GM23338 (cell line): Measurements from ENCODE around the gene BLACAT1. TPM values are rescaled to one million over a fixed set of nuclear protein-coding genes. Genes with fewer than 3 reads are reported as not detected.

Experiments used
- ATAC-seq: fragments of 200-7000 bp; cut with Tn5 transposase; 3 replicates; pipeline ENCODE4 v1.9.1; 2020
- DNase-seq: peaks from one replicate; pipeline ENCODE4 v3.0.0-alpha.2; 2015; ENCODE audit warnings: low spot score
- H2AFZ ChIP-seq: fragments of 200-600 bp; sonication (generic); 2 replicates; pipeline ENCODE4 v1.8.0; 2016; ENCODE audit warnings: antibody characterized with exemption, mild to moderate bottlenecking, moderate library complexity
- H3F3A ChIP-seq: fragments of 200-600 bp; sonication (generic); replicated peaks from 2 replicates; pipeline ENCODE4 v1.8.0; 2017; ENCODE audit warnings: antibody characterized with exemption, mixed run types, low read depth
- H3K27ac ChIP-seq: fragments of 200-600 bp; sonication (generic); 2 replicates; pipeline ENCODE4 v1.6.1; 2016; ENCODE audit warnings: low read depth
- H3K27me3 ChIP-seq: fragments of 200-600 bp; sonication (generic); 2 replicates; pipeline ENCODE4 v1.8.0; 2016; ENCODE audit warnings: mild to moderate bottlenecking, mixed run types, moderate library complexity; ENCODE audit not compliant: insufficient read depth
- H3K36me3 ChIP-seq: fragments of 200-600 bp; sonication (generic); 2 replicates; pipeline ENCODE4 v1.8.0; 2016; ENCODE audit warnings: mild to moderate bottlenecking; ENCODE audit not compliant: insufficient read depth
- H3K4me1 ChIP-seq: fragments of 200-600 bp; sonication (generic); 2 replicates; pipeline ENCODE4 v1.8.0; 2016; ENCODE audit warnings: mild to moderate bottlenecking, moderate library complexity; ENCODE audit not compliant: insufficient read depth
- H3K4me2 ChIP-seq: fragments of 200-600 bp; sonication (generic); 2 replicates; pipeline ENCODE4 v1.7.1; 2017; ENCODE audit warnings: mixed run types
- H3K4me3 ChIP-seq: fragments of 200-600 bp; sonication (generic); 2 replicates; pipeline ENCODE4 v1.6.1; 2016; ENCODE audit warnings: mixed run types
- H3K79me2 ChIP-seq: fragments of 200-600 bp; sonication (generic); replicated peaks from 2 replicates; pipeline ENCODE4 v1.8.0; 2017; ENCODE audit warnings: mild to moderate bottlenecking; ENCODE audit not compliant: insufficient read depth
- H3K9me2 ChIP-seq: fragments of 200-600 bp; sonication (generic); 2 replicates; pipeline ENCODE4 v1.8.0; 2017; ENCODE audit not compliant: insufficient read depth
- H4K20me1 ChIP-seq: fragments of 200-600 bp; sonication (generic); replicated peaks from 2 replicates; pipeline ENCODE4 v1.8.0; 2017; ENCODE audit warnings: mild to moderate bottlenecking; ENCODE audit not compliant: insufficient read depth
- H3K27ac Mint-ChIP-seq: 2 replicates; pipeline ENCODE4 v1.8.0; 2020; ENCODE audit warnings: inconsistent platforms, mild to moderate bottlenecking, moderate library complexity, mixed read lengths
- H3K27me3 Mint-ChIP-seq: 3 replicates; pipeline ENCODE4 v1.8.0; 2022; ENCODE audit warnings: low read depth, mild to moderate bottlenecking, moderate library complexity, mixed read lengths, inconsistent platforms; ENCODE audit not compliant: insufficient read depth, poor library complexity
- H3K36me3 Mint-ChIP-seq: 3 replicates; pipeline ENCODE4 v1.8.0; 2021; ENCODE audit warnings: low read depth, mild to moderate bottlenecking, inconsistent platforms, moderate library complexity, mixed read lengths
- H3K4me1 Mint-ChIP-seq: 3 replicates; pipeline ENCODE4 v1.8.0; 2020; ENCODE audit warnings: mild to moderate bottlenecking, inconsistent platforms, mixed read lengths
- H3K4me3 Mint-ChIP-seq: 3 replicates; pipeline ENCODE4 v1.8.0; 2021; ENCODE audit warnings: moderate library complexity, mild to moderate bottlenecking, inconsistent platforms, mixed read lengths
- H3K9me3 Mint-ChIP-seq: 3 replicates; pipeline ENCODE4 v1.8.0; 2020; ENCODE audit warnings: moderate library complexity, mild to moderate bottlenecking, inconsistent platforms, mixed read lengths
- CREB1 ChIP-seq: fragments of 250-450 bp; sonication (Bioruptor Pico); IDR thresholded peaks from 2 replicates; pipeline ENCODE4 v1.5.0; 2020; ENCODE audit warnings: low read depth, mild to moderate bottlenecking, moderate library complexity
- CTCF ChIP-seq, 2 experiments: fragments of 200-600 bp in 1 of 2; sonication (generic) in 1 of 2; conservative IDR thresholded peaks; 2 replicates each; pipeline versions ENCODE4 v1.5.1 to v1.6.1; 2016 to 2017; ENCODE audit warnings: antibody characterized with exemption in 2 of 2, low read depth in 2 of 2, mild to moderate bottlenecking in 2 of 2, moderate library complexity in 1 of 2
- ETS1 ChIP-seq: IDR thresholded peaks from 2 replicates; pipeline ENCODE4 v1.6.1; 2016; ENCODE audit warnings: antibody characterized with exemption
- EZH2 ChIP-seq: fragments of 200-600 bp; sonication (generic); IDR thresholded peaks from one replicate; pipeline ENCODE4 v1.8.0; 2017; ENCODE audit warnings: antibody characterized with exemption, mild to moderate bottlenecking, low read depth; ENCODE audit not compliant: unreplicated experiment
- EZH2phosphoT487 ChIP-seq: fragments of 200-600 bp; sonication (generic); IDR thresholded peaks from one replicate; pipeline ENCODE4 v1.8.1; 2018; ENCODE audit warnings: antibody characterized with exemption; ENCODE audit not compliant: unreplicated experiment
- JUNB ChIP-seq: IDR thresholded peaks from one replicate; pipeline ENCODE4 v1.6.1; 2016; ENCODE audit warnings: antibody characterized with exemption; ENCODE audit not compliant: unreplicated experiment
- NANOG ChIP-seq: IDR thresholded peaks from 2 replicates; pipeline ENCODE4 v1.6.1; 2016; ENCODE audit warnings: antibody characterized with exemption, borderline replicate concordance
- POLR2AphosphoS5 ChIP-seq: IDR thresholded peaks from 2 replicates; pipeline ENCODE4 v1.6.1; 2016; ENCODE audit warnings: antibody characterized with exemption, low read depth
- STAT1 ChIP-seq: IDR thresholded peaks from one replicate; pipeline ENCODE4 v1.6.1; 2016; ENCODE audit warnings: antibody characterized with exemption; ENCODE audit not compliant: unreplicated experiment
- ZNF114 ChIP-seq: fragments of 250-450 bp; sonication (Bioruptor Pico); IDR thresholded peaks from 2 replicates; pipeline ENCODE4 v1.5.0; 2020; ENCODE audit warnings: mild to moderate bottlenecking, moderate library complexity
- ZNF331 ChIP-seq: fragments of 250-450 bp; sonication (Bioruptor Pico); IDR thresholded peaks from 2 replicates; pipeline ENCODE4 v1.5.0; 2020; ENCODE audit warnings: low read depth, mild to moderate bottlenecking, moderate library complexity
- polyA plus RNA-seq: library from polyadenylated mRNA; unstranded; fragments of >200 nt; fragmentation: Nextera tagmentation; extraction: Ambion mirVana; gene quantifications from 2 replicates; pipeline ENCODE4 v1.2.1, GENCODE V29; 2016
- total RNA-seq: library from RNA; depleted of rRNA; stranded (reverse); fragments of >200 nt; shearing (Covaris generic); gene quantifications from 2 replicates; pipeline ENCODE4 v1.2.3, GENCODE V29; 2014
- TF ChIP-seq, protein P1 (sequence below): fragments of 250-450 bp; sonication (Bioruptor Pico); IDR thresholded peaks from 2 replicates; pipeline ENCODE4 v1.5.0; 2020; ENCODE audit warnings: mild to moderate bottlenecking, moderate library complexity
- TF ChIP-seq, protein P2 (sequence below): IDR thresholded peaks from one replicate; pipeline ENCODE4 v1.6.1; 2018; ENCODE audit warnings: antibody characterized with exemption; ENCODE audit not compliant: unreplicated experiment

BLACAT1 gene
- total and polyA plus RNA-seq, 2 experiments from 2014 or later, result 1.6 to 6.2 TPM

GRCh38 chr1:205451759-205452164, 4.1 kb downstream of the BLACAT1 start:
- H3K9me2 ChIP-seq, result no peaks in the 10 kb centered on the region
- H3K79me2 ChIP-seq, result peaks cover 11% of the 10 kb centered on the region
- H3K27me3 Mint-ChIP-seq, result peaks cover 26% of the 10 kb centered on the region
- peaks cover 50% of the 10 kb centered on the region for H3K27me3 ChIP-seq
- H3K27ac Mint-ChIP-seq, result peak overlapping the region; percentile 95
- H3F3A ChIP-seq, result peaks cover 24% of the 10 kb centered on the region
- TF ChIP-seq STAT1 (no peak), ETS1 (no peak), ZNF114 (CRISPR knock-in tag) (no peak), NANOG (no peak), CREB1 (CRISPR knock-in tag) (no peak), CTCF (conservative IDR thresholded peaks at IDR 0.05; ENCODE audit: low read depth in 2 of 2) (no peak), EZH2phosphoT487 (no peak), ZNF331 (CRISPR knock-in tag) (no peak), EZH2 (no peak), POLR2AphosphoS5 (no peak), JUNB (no peak)
- TF ChIP-seq, protein P1, sequence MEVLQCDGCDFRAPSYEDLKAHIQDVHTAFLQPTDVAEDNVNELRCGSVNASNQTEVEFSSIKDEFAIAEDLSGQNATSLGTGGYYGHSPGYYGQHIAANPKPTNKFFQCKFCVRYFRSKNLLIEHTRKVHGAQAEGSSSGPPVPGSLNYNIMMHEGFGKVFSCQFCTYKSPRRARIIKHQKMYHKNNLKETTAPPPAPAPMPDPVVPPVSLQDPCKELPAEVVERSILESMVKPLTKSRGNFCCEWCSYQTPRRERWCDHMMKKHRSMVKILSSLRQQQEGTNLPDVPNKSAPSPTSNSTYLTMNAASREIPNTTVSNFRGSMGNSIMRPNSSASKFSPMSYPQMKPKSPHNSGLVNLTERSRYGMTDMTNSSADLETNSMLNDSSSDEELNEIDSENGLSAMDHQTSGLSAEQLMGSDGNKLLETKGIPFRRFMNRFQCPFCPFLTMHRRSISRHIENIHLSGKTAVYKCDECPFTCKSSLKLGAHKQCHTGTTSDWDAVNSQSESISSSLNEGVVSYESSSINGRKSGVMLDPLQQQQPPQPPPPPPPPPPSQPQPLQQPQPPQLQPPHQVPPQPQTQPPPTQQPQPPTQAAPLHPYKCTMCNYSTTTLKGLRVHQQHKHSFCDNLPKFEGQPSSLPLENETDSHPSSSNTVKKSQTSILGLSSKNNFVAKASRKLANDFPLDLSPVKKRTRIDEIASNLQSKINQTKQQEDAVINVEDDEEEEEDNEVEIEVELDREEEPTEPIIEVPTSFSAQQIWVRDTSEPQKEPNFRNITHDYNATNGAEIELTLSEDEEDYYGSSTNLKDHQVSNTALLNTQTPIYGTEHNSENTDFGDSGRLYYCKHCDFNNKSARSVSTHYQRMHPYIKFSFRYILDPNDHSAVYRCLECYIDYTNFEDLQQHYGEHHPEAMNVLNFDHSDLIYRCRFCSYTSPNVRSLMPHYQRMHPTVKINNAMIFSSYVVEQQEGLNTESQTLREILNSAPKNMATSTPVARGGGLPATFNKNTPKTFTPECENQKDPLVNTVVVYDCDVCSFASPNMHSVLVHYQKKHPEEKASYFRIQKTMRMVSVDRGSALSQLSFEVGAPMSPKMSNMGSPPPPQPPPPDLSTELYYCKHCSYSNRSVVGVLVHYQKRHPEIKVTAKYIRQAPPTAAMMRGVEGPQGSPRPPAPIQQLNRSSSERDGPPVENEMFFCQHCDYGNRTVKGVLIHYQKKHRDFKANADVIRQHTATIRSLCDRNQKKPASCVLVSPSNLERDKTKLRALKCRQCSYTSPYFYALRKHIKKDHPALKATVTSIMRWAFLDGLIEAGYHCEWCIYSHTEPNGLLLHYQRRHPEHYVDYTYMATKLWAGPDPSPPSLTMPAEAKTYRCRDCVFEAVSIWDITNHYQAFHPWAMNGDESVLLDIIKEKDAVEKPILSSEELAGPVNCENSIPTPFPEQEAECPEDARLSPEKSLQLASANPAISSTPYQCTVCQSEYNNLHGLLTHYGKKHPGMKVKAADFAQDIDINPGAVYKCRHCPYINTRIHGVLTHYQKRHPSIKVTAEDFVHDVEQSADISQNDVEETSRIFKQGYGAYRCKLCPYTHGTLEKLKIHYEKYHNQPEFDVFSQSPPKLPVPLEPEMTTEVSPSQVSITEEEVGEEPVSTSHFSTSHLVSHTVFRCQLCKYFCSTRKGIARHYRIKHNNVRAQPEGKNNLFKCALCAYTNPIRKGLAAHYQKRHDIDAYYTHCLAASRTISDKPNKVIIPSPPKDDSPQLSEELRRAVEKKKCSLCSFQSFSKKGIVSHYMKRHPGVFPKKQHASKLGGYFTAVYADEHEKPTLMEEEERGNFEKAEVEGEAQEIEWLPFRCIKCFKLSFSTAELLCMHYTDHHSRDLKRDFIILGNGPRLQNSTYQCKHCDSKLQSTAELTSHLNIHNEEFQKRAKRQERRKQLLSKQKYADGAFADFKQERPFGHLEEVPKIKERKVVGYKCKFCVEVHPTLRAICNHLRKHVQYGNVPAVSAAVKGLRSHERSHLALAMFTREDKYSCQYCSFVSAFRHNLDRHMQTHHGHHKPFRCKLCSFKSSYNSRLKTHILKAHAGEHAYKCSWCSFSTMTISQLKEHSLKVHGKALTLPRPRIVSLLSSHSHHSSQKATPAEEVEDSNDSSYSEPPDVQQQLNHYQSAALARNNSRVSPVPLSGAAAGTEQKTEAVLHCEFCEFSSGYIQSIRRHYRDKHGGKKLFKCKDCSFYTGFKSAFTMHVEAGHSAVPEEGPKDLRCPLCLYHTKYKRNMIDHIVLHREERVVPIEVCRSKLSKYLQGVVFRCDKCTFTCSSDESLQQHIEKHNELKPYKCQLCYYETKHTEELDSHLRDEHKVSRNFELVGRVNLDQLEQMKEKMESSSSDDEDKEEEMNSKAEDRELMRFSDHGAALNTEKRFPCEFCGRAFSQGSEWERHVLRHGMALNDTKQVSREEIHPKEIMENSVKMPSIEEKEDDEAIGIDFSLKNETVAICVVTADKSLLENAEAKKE, result no peak
- TF ChIP-seq, protein P2, sequence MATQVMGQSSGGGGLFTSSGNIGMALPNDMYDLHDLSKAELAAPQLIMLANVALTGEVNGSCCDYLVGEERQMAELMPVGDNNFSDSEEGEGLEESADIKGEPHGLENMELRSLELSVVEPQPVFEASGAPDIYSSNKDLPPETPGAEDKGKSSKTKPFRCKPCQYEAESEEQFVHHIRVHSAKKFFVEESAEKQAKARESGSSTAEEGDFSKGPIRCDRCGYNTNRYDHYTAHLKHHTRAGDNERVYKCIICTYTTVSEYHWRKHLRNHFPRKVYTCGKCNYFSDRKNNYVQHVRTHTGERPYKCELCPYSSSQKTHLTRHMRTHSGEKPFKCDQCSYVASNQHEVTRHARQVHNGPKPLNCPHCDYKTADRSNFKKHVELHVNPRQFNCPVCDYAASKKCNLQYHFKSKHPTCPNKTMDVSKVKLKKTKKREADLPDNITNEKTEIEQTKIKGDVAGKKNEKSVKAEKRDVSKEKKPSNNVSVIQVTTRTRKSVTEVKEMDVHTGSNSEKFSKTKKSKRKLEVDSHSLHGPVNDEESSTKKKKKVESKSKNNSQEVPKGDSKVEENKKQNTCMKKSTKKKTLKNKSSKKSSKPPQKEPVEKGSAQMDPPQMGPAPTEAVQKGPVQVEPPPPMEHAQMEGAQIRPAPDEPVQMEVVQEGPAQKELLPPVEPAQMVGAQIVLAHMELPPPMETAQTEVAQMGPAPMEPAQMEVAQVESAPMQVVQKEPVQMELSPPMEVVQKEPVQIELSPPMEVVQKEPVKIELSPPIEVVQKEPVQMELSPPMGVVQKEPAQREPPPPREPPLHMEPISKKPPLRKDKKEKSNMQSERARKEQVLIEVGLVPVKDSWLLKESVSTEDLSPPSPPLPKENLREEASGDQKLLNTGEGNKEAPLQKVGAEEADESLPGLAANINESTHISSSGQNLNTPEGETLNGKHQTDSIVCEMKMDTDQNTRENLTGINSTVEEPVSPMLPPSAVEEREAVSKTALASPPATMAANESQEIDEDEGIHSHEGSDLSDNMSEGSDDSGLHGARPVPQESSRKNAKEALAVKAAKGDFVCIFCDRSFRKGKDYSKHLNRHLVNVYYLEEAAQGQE, result no peak
- H3K36me3 ChIP-seq, result no peaks in the 10 kb centered on the region
- H4K20me1 ChIP-seq, result peaks cover 7% of the 10 kb centered on the region; the same call in 1 of the 2 replicates
- H3K4me3 Mint-ChIP-seq, result peak overlapping the region; percentile 80; the same call in 2 of the 3 replicates
- H3K9me3 Mint-ChIP-seq, result no peaks in the 10 kb centered on the region; the same call in 2 of the 3 replicates
- H3K36me3 Mint-ChIP-seq, result peaks cover 30% of the 10 kb centered on the region
- H3K4me1 Mint-ChIP-seq, result peaks cover 74% of the 10 kb centered on the region
- no peak overlapping the region; the same call in 1 of the 2 replicates for H3K27ac ChIP-seq
- H3K4me2 ChIP-seq, result peak overlapping the region; percentile 91
- H3K4me1 ChIP-seq, result peaks cover 74% of the 10 kb centered on the region
- peak; percentile 80 for DNase-seq
- no peak overlapping the region for H2AFZ ChIP-seq
- ATAC-seq, result peak; percentile 12
- H3K4me3 ChIP-seq, result peak overlapping the region; percentile 52
